Osteoblast (primary cell): ENCODE results near the gene CDT1. TPM values are rescaled to one million over a fixed set of nuclear protein-coding genes. Genes with fewer than 3 reads are reported as not detected.

Experiments
- DNase-seq: peaks from one replicate; pipeline ENCODE4 v3.0.0; 2011; ENCODE audit warnings: low spot score, mixed read lengths; ENCODE audit not compliant: insufficient read length; ENCODE audit errors: missing footprints
- H2AFZ ChIP-seq: 2 replicates; pipeline ENCODE4 v1.6.0; 2011; ENCODE audit warnings: mild to moderate bottlenecking, low read length
- H3K27ac ChIP-seq: 2 replicates; pipeline ENCODE4 v1.5.1; 2011; ENCODE audit warnings: mild to moderate bottlenecking, low read depth, low read length, moderate library complexity
- H3K27me3 ChIP-seq: 2 replicates; pipeline ENCODE4 v1.6.0; 2012; ENCODE audit warnings: mild to moderate bottlenecking, control low read depth, inconsistent platforms, low read length, moderate library complexity; ENCODE audit not compliant: insufficient read depth
- H3K36me3 ChIP-seq: 2 replicates; pipeline ENCODE4 v1.5.1; 2011; ENCODE audit warnings: mild to moderate bottlenecking, low read length, control low read depth, moderate library complexity; ENCODE audit not compliant: insufficient read depth
- H3K4me1 ChIP-seq: 2 replicates; pipeline ENCODE4 v1.5.1; 2011; ENCODE audit warnings: mild to moderate bottlenecking, low read length, control low read depth, moderate library complexity; ENCODE audit not compliant: insufficient read depth
- H3K4me2 ChIP-seq: 2 replicates; pipeline ENCODE4 v1.6.0; 2011; ENCODE audit warnings: mild to moderate bottlenecking, low read length; ENCODE audit not compliant: insufficient read depth
- H3K4me3 ChIP-seq: fragments of 200-600 bp; sonication (generic); 3 replicates; pipeline ENCODE4 v1.5.1; 2012; ENCODE audit warnings: mild to moderate bottlenecking, low read length, inconsistent platforms; ENCODE audit not compliant: insufficient read depth
- H3K79me2 ChIP-seq: 2 replicates; pipeline ENCODE4 v1.6.0; 2012; ENCODE audit warnings: mild to moderate bottlenecking, low read length, control low read depth, inconsistent platforms; ENCODE audit not compliant: insufficient read depth
- H3K9me3 ChIP-seq: 2 replicates; pipeline ENCODE4 v1.5.1; 2011; ENCODE audit warnings: low read depth, low read length, control low read depth
- H4K20me1 ChIP-seq: 2 replicates; pipeline ENCODE4 v1.6.0; 2012; ENCODE audit warnings: mild to moderate bottlenecking, low read length, control low read depth; ENCODE audit not compliant: insufficient read depth
- total RNA-seq: library from RNA; depleted of rRNA; stranded (reverse); fragments of >200 nt; gene quantifications from 2 replicates; pipeline ENCODE4 v1.2.3, GENCODE V29; 2012
- TF ChIP-seq, protein P1 (sequence below): IDR thresholded peaks from 2 replicates; pipeline ENCODE4 v1.5.1; 2011; ENCODE audit warnings: mild to moderate bottlenecking, low read depth, low read length, moderate library complexity; ENCODE audit errors: extremely low read depth

Gene CDT1
- total RNA-seq, 1 donor: 2.9 TPM

DNA sequence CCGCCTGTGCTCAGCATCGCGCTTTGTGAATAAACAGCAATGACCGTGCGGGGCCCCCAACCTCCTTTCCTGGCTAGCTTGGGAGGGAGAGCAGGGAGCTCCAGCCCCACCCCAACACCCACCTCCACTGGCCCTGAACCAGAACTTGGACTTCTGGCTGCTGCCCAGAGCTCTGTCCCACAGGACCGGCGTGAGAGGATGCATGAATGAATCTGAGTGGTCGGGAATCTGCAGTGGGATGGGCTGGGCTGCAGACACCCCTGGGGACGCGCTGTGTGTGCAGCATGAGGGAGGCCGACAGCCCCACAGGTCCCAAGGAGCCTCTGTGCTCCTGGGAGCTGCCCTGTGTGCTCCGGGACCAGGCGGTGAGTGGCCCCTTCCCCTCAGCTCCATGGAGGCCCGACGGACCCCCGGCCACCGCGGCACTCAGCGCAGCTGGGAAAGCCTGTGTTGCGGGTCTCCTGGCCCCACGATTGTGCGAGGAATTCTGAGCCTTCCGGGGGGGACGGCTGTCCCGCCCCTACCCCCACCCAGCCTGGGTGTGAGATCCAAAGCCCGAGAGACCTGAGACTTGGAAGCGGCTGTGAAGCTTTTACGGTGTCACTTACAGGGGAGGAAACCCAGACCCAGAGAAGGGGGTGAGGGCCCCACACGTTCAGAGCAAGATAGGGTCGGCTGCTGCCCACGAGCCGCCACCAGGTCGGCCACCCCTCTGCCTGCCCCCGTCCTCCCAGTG, 24.0 kb upstream of the CDT1 start:
- H3K4me3 ChIP-seq: no peak overlapping the region

DNA sequence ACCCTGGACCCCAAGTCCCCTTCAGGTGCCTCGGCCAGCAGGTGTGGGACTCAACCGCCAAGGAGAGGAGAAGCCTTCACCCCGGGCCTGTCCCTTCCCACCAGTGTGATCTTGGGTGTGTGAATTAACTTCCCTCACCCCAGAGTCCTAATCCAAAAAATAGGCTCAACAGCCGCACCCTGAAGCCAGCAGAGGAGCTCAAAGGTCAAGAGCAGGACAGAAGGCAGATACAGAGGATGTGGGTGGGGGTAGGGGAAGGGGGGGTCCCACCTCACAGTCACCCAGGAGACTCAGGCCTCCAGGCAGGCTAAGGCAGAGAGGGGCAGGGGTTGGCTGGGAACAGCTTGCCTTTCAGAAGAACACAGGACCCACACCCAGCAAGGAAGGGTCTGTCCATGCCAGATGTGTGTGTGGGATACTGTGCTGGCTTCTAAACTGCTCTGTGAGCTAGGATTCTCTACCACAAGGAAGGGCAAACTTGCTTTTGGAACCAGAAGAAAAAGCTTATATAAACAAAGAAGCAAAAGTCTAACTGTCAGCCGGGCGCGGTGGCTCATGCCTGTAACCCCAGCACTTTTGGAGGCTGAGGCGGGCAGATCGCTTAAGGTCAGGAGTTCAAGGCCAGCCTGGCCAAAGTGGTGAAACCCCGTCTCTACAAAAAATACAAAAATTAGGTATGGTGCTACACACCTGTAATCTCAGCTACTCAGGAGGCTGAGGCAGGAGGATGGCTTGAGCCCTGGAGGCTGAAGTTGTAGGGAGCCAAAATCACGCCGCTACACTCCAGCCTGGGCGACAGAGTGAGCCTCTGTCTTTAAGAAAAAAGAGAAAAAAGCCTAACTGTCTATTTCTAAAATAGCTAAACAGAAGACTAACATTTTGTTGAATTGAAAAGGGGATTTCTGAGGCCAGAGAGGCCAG, 23.2 kb upstream of the CDT1 start:
- Histone ChIP-seq H3K9me3 (no peaks in the 10 kb centered on the region), H3K27me3 (no peaks in the 10 kb centered on the region), H4K20me1 (peaks cover 71% of the 10 kb centered on the region), H3K4me3 (peak overlapping the region; percentile 29), H3K79me2 (peaks cover 90% of the 10 kb centered on the region), H2AFZ (no peak overlapping the region), H3K4me2 (peak overlapping the region; percentile 55), H3K27ac (peak overlapping the region; percentile 51), H3K4me1 (peaks cover 47% of the 10 kb centered on the region), H3K36me3 (no peaks in the 10 kb centered on the region)
- peak; percentile 61 for DNase-seq
- TF ChIP-seq, protein P1, sequence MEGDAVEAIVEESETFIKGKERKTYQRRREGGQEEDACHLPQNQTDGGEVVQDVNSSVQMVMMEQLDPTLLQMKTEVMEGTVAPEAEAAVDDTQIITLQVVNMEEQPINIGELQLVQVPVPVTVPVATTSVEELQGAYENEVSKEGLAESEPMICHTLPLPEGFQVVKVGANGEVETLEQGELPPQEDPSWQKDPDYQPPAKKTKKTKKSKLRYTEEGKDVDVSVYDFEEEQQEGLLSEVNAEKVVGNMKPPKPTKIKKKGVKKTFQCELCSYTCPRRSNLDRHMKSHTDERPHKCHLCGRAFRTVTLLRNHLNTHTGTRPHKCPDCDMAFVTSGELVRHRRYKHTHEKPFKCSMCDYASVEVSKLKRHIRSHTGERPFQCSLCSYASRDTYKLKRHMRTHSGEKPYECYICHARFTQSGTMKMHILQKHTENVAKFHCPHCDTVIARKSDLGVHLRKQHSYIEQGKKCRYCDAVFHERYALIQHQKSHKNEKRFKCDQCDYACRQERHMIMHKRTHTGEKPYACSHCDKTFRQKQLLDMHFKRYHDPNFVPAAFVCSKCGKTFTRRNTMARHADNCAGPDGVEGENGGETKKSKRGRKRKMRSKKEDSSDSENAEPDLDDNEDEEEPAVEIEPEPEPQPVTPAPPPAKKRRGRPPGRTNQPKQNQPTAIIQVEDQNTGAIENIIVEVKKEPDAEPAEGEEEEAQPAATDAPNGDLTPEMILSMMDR: no peak

More for the DNA sequence above, 24.0 kb upstream of the CDT1 start:
- H3K27ac ChIP-seq: peak overlapping the region; percentile 51
- peaks cover 98% of the 10 kb centered on the region for H3K79me2 ChIP-seq
- H3K9me3 ChIP-seq: no peaks in the 10 kb centered on the region
- H3K4me1 ChIP-seq: peaks cover 50% of the 10 kb centered on the region
- TF ChIP-seq, protein P1: no peak
- peaks cover 77% of the 10 kb centered on the region for H4K20me1 ChIP-seq
- no peak overlapping the region for H2AFZ ChIP-seq
- H3K36me3 ChIP-seq: no peaks in the 10 kb centered on the region
- DNase-seq: peak; percentile 94
- peak overlapping the region; percentile 55 for H3K4me2 ChIP-seq
- no peaks in the 10 kb centered on the region for H3K27me3 ChIP-seq

DNA sequence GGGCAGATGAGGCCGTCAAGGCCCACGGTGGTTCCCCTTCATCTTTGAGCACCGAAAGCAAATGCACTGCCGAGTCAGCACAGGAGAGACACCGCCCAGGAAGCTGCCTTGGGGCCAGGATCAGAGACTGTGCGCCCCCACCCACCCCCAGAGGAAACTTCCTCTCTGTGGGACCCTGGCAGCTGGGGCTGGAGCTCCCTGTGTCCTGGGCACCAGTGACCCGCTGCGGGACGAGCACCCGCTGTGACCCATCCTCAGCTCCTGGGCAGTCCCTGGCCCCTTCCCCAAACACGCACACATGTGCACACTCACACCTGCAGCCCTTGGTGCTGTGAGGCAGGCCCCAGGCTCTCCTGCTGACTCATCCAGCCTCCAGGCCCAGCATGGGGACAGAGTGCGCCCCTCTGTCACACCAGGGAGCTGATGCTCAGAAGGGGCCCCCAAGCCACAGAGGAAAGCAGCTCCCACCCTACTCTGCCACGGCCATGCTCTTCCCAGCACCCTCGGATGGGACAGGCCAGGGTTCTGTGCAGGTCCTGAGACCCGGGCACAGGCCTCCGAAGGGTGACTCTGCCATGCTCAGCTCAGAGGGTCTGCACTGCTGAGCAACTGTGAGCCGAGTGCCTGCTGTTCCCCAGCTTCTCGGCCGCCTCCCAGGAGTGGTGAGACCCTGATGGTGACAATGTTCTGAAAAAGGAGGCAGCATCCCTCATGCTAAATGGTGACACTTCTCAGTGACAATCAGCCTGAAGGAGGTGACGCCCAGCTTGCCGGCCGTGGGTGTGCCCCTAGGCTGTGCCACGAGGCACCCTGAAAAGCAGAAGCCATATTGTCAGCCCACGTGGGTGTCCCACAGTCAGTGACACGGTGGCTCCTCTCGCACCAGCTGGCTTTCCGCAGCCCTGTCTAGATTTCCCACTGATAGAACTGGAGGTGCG, 22.2 kb upstream of the CDT1 start:
- peak overlapping the region; percentile 88 for H3K4me2 ChIP-seq
- TF ChIP-seq, protein P1: no peak
- H3K27ac ChIP-seq: peak overlapping the region; percentile 73
- peak; percentile 77 for DNase-seq
- H3K4me3 ChIP-seq: no peak overlapping the region
- H3K9me3 ChIP-seq: no peaks in the 10 kb centered on the region
- no peak overlapping the region for H2AFZ ChIP-seq
- H3K79me2 ChIP-seq: peaks cover 81% of the 10 kb centered on the region
- peaks cover 47% of the 10 kb centered on the region for H3K4me1 ChIP-seq
- H3K27me3 ChIP-seq: no peaks in the 10 kb centered on the region
- H4K20me1 ChIP-seq: peaks cover 66% of the 10 kb centered on the region
- H3K36me3 ChIP-seq: no peaks in the 10 kb centered on the region
